T-helper 2 cell treated with Interferon-gamma antibody and Interleukin-4, amounts not matched to agents 5 μg/mL and 100 μg/mL, for 36 hours (primary cell): ENCODE measurements around the gene ABLIM3.
A peak's percentile ranks its signal among the peaks of the same experiment; 100 is the strongest.

Source experiments
- DNase-seq: peaks from one replicate; pipeline ENCODE4 v3.0.0; 2021; ENCODE audit warnings: low spot score
- H3K27ac Mint-ChIP-seq: one replicate; pipeline ENCODE4 v1.8.0; 2021; ENCODE audit warnings: mild to moderate bottlenecking, mixed read lengths
- H3K27me3 Mint-ChIP-seq: one replicate; pipeline ENCODE4 v1.8.0; 2021; ENCODE audit warnings: low read depth, mixed read lengths
- H3K36me3 Mint-ChIP-seq: one replicate; pipeline ENCODE4 v1.8.0; 2021; ENCODE audit warnings: low read depth, mixed read lengths
- H3K4me1 Mint-ChIP-seq: one replicate; pipeline ENCODE4 v1.8.0; 2021; ENCODE audit warnings: low read depth, mixed read lengths
- H3K4me3 Mint-ChIP-seq: one replicate; pipeline ENCODE4 v1.8.0; 2022; ENCODE audit warnings: mild to moderate bottlenecking, moderate library complexity, mixed read lengths
- H3K9me3 Mint-ChIP-seq: one replicate; pipeline ENCODE4 v1.8.0; 2021; ENCODE audit warnings: mixed read lengths

Gene ABLIM3

DNA sequence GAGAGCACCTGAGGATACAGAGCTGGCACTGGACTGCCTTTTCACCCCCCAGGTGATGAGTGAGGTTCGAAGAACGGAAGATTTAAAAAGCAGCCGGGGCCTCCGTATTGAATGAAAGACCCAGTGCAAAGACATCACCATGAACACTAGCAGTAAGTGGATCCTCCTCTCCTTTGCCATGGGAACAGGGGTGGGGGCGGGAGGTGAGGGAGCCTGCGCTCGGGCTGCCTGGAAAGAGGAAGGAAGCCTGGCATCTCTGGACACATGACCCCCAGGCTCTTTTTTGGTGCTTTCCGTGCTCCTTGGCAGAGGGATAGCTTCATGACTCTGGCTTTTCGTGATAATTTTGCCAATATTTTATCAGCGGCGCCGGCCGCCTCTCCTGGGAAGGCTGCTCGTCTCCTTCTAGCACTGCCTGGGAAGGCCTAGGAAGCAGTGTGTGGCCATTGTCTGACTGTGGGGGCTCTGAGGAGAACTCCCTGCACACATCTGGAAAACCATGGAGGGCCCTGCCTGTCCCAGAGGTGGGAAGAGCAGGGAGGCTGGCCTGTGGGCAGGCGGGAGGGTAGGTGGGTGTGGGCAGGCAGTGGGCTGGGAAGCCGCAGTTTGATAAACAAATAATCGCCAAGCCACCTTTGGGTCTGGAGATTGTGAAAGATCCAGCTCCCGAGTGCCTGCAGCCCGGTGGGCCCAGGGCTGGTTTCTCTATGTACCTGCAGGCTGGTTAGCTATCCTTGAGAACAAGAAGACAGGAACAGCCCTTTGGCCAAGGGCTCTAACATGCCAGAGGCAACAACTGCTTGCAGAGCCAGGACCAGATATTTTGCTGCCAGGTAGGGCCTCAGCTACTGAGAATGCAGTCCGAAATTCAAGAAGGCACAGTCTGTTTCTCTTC lies 911 bp downstream of the ABLIM3 start:
- H3K27ac Mint-ChIP-seq: no peak overlapping the region
- peaks cover 27% of the 10 kb centered on the region for H3K27me3 Mint-ChIP-seq
- DNase-seq: no peak
- peaks cover 4% of the 10 kb centered on the region for H3K4me1 Mint-ChIP-seq
- peak overlapping the region; percentile 52 for H3K4me3 Mint-ChIP-seq
- H3K9me3 Mint-ChIP-seq: no peaks in the 10 kb centered on the region
- no peaks in the 10 kb centered on the region for H3K36me3 Mint-ChIP-seq

DNA sequence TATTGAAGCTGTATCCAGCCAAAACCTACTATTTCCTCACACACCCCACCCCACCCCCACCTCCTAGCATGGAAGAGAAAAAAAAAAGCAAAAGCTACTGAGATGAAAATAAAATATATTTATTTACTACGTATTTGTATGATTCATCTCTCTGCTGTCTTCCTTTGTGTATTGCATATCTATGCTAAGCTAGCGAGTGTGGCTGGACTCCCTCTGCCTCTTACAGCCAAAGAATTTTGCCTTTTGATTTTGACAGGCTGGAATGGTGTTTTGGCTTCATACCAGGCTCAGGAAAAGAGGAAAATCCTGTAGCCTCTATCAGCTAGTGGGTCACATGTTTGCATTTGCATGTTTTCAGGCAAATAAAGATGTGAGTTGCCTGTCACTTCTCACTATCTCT lies 2.2 kb downstream of the ABLIM3 start:
- Mint-ChIP-seq H3K27me3 (peaks cover 21% of the 10 kb centered on the region), H3K9me3 (no peaks in the 10 kb centered on the region)

DNA sequence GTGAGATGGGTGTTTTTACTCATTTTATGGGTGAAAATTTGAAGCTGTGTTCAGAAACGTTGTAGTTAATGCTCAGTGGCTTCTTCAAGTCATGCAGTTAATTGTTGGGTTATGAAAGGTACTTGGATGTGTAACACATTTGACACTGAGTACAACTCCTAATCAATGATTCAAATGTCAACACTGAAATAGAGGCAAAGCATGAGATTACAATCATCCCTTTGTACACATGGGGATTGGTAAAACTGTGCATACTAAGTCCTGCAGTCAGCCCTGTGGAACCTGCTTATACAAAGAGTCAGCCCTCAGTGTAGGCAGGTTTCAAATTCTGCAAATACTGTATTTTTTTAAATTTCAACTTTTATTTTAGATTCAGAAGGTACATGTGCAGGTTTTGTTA lies 3.3 kb downstream of the ABLIM3 start:
- no peak overlapping the region for H3K4me3 Mint-ChIP-seq
- H3K27me3 Mint-ChIP-seq: peaks cover 21% of the 10 kb centered on the region
- peaks cover 4% of the 10 kb centered on the region for H3K4me1 Mint-ChIP-seq
- no peaks in the 10 kb centered on the region for H3K36me3 Mint-ChIP-seq
- DNase-seq: no peak
- no peaks in the 10 kb centered on the region for H3K9me3 Mint-ChIP-seq
- H3K27ac Mint-ChIP-seq: no peak overlapping the region

More for the DNA sequence above, 2.2 kb downstream of the ABLIM3 start:
- no peak for DNase-seq
- no peaks in the 10 kb centered on the region for H3K36me3 Mint-ChIP-seq
- no peak overlapping the region for H3K4me3 Mint-ChIP-seq
- H3K27ac Mint-ChIP-seq: no peak overlapping the region
- peaks cover 4% of the 10 kb centered on the region for H3K4me1 Mint-ChIP-seq

GRCh38 chr5:149145138-149145537 lies 3.8 kb downstream of the ABLIM3 start:
- Mint-ChIP-seq H3K27me3 (peaks cover 19% of the 10 kb centered on the region), H3K4me3 (no peak overlapping the region), H3K9me3 (no peaks in the 10 kb centered on the region), H3K36me3 (no peaks in the 10 kb centered on the region), H3K27ac (no peak overlapping the region), H3K4me1 (peaks cover 4% of the 10 kb centered on the region)
- DNase-seq: no peak

DNA sequence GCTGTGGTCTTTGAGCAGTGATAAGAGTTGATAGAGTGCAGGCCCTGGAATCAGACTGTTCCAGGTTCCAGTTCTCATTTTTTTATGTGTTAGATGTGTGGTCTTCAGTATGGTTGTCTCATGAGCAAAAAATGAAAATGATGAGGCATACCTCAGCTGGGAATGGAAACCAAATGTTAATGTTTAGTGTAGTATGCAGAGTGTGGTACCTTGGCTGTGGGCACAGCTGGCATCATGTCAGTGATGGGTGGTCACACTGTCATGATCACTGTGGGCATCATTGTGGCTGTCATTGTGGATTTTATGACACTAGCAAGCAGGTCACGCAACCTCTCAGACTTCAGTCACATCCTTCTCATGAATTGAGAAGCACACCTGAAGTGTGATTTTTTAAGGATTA lies 6.4 kb downstream of the ABLIM3 start:
- DNase-seq: no peak
- H3K4me3 Mint-ChIP-seq: no peak overlapping the region
- no peaks in the 10 kb centered on the region for H3K4me1 Mint-ChIP-seq
- peaks cover 9% of the 10 kb centered on the region for H3K27me3 Mint-ChIP-seq
- no peaks in the 10 kb centered on the region for H3K36me3 Mint-ChIP-seq
- no peaks in the 10 kb centered on the region for H3K9me3 Mint-ChIP-seq
- H3K27ac Mint-ChIP-seq: no peak overlapping the region

DNA sequence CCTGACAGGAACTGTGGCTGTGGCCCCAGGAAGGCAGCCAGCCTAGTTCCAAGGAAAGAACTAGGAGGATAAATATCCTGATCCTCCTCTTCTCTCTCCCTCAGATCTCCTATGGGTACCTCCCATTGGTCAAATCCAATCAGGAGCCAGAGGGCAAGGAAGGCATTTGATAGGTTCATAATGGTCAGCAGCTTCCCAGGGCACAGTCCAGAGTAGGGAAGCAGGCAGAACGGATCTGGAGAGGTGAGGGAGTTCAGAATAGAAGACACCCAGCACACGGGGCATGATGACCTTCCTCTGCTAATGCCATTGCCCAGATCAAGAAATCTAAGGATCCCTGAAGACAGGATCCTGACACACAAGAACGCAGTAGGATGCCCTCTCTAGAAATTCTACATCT lies 8.6 kb downstream of the ABLIM3 start:
- no peak overlapping the region for H3K27ac Mint-ChIP-seq
- H3K4me3 Mint-ChIP-seq: no peak overlapping the region
- DNase-seq: no peak
- no peaks in the 10 kb centered on the region for H3K9me3 Mint-ChIP-seq
- H3K4me1 Mint-ChIP-seq: no peaks in the 10 kb centered on the region
- H3K36me3 Mint-ChIP-seq: no peaks in the 10 kb centered on the region
- H3K27me3 Mint-ChIP-seq: no peaks in the 10 kb centered on the region

DNA sequence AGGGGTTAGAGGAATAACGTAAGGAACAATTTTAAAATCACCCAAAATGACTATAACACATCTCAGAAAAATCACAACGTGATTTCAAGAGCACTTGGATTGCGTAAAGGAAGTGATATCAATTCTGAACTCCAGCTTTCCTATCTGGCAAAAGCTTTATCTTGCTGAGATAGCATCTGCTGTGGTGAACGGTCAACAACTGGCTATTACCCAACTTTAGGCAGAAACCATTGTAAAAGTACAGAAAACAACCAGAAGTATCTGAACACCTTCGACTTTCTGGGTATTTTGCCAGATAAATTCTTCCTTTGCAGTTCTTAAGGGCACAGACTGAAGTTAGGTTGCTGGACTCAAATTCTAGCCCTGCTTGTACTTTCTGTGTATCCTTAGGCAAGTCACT lies 9.2 kb downstream of the ABLIM3 start:
- no peaks in the 10 kb centered on the region for H3K9me3 Mint-ChIP-seq
- no peaks in the 10 kb centered on the region for H3K36me3 Mint-ChIP-seq
- no peak overlapping the region for H3K4me3 Mint-ChIP-seq
- no peaks in the 10 kb centered on the region for H3K4me1 Mint-ChIP-seq
- no peak overlapping the region for H3K27ac Mint-ChIP-seq
- no peak for DNase-seq
- no peaks in the 10 kb centered on the region for H3K27me3 Mint-ChIP-seq

- Mint-ChIP-seq H3K4me3 (no peak overlapping the region), H3K9me3 (no peaks in the 10 kb centered on the region), H3K27ac (no peak overlapping the region), H3K27me3 (no peaks in the 10 kb centered on the region), H3K4me1 (no peaks in the 10 kb centered on the region), H3K36me3 (no peaks in the 10 kb centered on the region)
- DNase-seq: no peak
Measured at GRCh38 chr5:149151717-149152116, 10.4 kb downstream of the ABLIM3 start.

GRCh38 chr5:149152317-149152746 lies 11.0 kb downstream of the ABLIM3 start:
- Mint-ChIP-seq H3K27me3 (no peaks in the 10 kb centered on the region), H3K4me3 (no peak overlapping the region), H3K9me3 (no peaks in the 10 kb centered on the region), H3K27ac (no peak overlapping the region), H3K36me3 (no peaks in the 10 kb centered on the region), H3K4me1 (no peaks in the 10 kb centered on the region)
- no peak for DNase-seq

DNA sequence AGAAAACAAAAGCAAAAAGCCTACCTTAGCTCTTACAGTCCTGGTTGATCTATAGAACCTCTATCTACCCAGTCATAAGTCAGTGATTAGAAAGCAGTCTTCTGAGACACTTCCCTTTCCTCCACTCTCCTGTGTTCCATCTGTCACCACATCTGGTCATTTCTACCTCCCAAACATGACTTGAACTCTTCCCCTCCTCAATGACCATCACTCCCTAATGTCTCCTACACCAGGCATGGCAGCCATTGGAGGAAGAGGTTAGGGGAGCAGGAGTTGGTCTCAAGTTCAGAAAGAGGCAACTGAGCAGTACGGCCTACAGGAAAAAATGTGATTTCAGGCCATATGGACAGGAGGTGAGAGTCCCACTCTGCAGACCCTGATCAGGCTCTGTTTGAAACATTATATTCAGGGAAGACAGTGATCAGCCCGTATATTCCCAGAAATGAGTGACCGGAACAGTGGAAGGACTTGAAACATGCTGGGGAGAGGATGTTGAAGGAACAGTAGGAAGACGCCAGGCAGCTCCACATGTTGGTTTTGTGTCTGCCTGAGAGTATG lies 12.0 kb downstream of the ABLIM3 start:
- Mint-ChIP-seq H3K27me3 (peaks cover 4% of the 10 kb centered on the region), H3K4me3 (no peak overlapping the region), H3K27ac (no peak overlapping the region), H3K4me1 (no peaks in the 10 kb centered on the region), H3K9me3 (no peaks in the 10 kb centered on the region), H3K36me3 (no peaks in the 10 kb centered on the region)
- DNase-seq: no peak

GRCh38 chr5:149153751-149154610 lies 12.7 kb downstream of the ABLIM3 start:
- no peak overlapping the region for H3K27ac Mint-ChIP-seq
- no peak for DNase-seq

DNA sequence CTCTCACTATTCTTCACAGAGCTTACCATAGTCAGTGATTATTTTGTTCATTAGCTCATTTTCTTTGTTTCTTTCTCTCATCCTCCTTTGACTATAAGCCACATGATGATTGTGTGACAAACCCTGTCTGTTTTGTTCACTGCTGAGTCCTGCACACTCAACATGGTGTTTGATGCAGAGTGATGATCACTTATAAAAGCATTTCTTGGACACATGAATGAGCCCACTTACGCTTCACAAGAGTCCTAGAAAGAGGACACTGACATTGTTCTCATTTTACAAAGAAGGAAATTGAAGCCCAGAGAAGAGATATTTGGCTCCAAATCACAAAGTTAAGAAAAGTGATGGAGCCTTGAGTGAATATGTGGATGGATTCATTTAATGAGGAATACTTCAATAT lies 13.4 kb downstream of the ABLIM3 start:
- Mint-ChIP-seq H3K9me3 (no peaks in the 10 kb centered on the region), H3K36me3 (no peaks in the 10 kb centered on the region), H3K27me3 (peaks cover 8% of the 10 kb centered on the region), H3K4me1 (no peaks in the 10 kb centered on the region), H3K27ac (no peak overlapping the region), H3K4me3 (no peak overlapping the region)
- DNase-seq: no peak

More at GRCh38 chr5:149153751-149154610, 12.7 kb downstream of the ABLIM3 start:
- no peaks in the 10 kb centered on the region for H3K9me3 Mint-ChIP-seq
- peaks cover 4% of the 10 kb centered on the region for H3K27me3 Mint-ChIP-seq
- no peaks in the 10 kb centered on the region for H3K4me1 Mint-ChIP-seq
- H3K36me3 Mint-ChIP-seq: no peaks in the 10 kb centered on the region
- H3K4me3 Mint-ChIP-seq: no peak overlapping the region

GRCh38 chr5:149156435-149157083 lies 15.3 kb downstream of the ABLIM3 start:
- H3K4me1 Mint-ChIP-seq: no peaks in the 10 kb centered on the region
- no peak for DNase-seq
- H3K9me3 Mint-ChIP-seq: no peaks in the 10 kb centered on the region

More at GRCh38 chr5:149156435-149157083, 15.3 kb downstream of the ABLIM3 start:
- H3K27ac Mint-ChIP-seq: no peak overlapping the region
- no peak overlapping the region for H3K4me3 Mint-ChIP-seq
- no peaks in the 10 kb centered on the region for H3K36me3 Mint-ChIP-seq
- peaks cover 11% of the 10 kb centered on the region for H3K27me3 Mint-ChIP-seq
